Muscle of leg (tissue), 11 donors: ENCODE data around the gene OCA2. TPM values are rescaled to one million over a fixed set of nuclear protein-coding genes. Genes with fewer than 3 reads are reported as not detected.
"Not testable (repeated sequence)": the region's sequence is repeated elsewhere in the genome, so short reads cannot be mapped to it uniquely, and the experiment has no call there.

ENCODE experiments used
- DNase-seq: peaks from one replicate; pipeline ENCODE4 v3.0.0; 2013
- H3K27ac ChIP-seq: one replicate; pipeline ENCODE4 v1.5.1; 2013; ENCODE audit warnings: mild to moderate bottlenecking, low read length, control low read depth
- H3K27me3 ChIP-seq: one replicate; pipeline ENCODE4 v1.6.1; 2013; ENCODE audit warnings: low read length; ENCODE audit not compliant: control insufficient read depth, insufficient read depth
- H3K36me3 ChIP-seq: one replicate; pipeline ENCODE4 v1.6.1; 2013; ENCODE audit warnings: low read length; ENCODE audit not compliant: control insufficient read depth, insufficient read depth
- H3K4me1 ChIP-seq: one replicate; pipeline ENCODE4 v1.6.1; 2013; ENCODE audit warnings: low read length; ENCODE audit not compliant: control insufficient read depth, insufficient read depth
- H3K4me3 ChIP-seq: one replicate; pipeline ENCODE4 v1.5.1; 2013; ENCODE audit warnings: low read length, control low read depth
- H3K9me3 ChIP-seq: replicated peaks from 2 replicates; pipeline ENCODE4 v1.6.1; 2013; ENCODE audit warnings: low read depth, low read length; ENCODE audit not compliant: control insufficient read depth
- WGBS: methylation state at CpG from one replicate; pipeline ENCODE4 v1.1.5; 2013; ENCODE audit warnings: missing lambda C conversion rate; ENCODE audit not compliant: insufficient coverage; 5-methylcytosine and 5-hydroxymethylcytosine counted together
- polyA plus RNA-seq, 8 donors: library from polyadenylated mRNA; unstranded; fragments of 120-200 nt; gene quantifications; one replicate each; pipeline versions ENCODE4 v1.2.1 to v1.2.3, GENCODE V29; 2013; ENCODE audit warnings: inconsistent platforms in 1 of 8, low replicate concordance in 1 of 8; ENCODE audit not compliant: insufficient read length in 8 of 8, insufficient read depth in 1 of 8
- total RNA-seq: library from RNA; stranded (reverse); fragments of 120-200 nt; gene quantifications from one replicate; pipeline ENCODE4 v1.2.4, GENCODE V29; 2013

OCA2 gene
- total and polyA plus RNA-seq, 9 donors, result 1.9 to 5.3 (median 3.6) TPM

DNA sequence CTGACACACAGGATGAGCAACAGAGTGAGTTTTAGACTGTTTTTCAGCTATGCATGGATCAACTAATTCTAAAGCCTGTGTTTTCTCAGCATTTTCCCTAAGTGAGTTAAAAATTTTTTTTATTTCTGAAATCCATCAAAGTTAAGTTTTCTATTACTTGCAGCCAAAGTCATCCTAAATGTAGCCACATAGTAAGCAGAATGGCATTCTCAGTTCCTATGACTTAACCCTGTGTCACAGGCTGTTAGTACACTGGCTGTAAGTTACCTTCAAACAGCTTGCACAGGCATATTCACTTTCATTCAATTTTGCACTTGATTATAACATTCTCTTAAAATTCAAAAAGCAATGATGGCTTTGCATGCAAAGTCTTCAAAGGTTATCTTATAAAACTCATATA is 368.2 kb downstream of the OCA2 start:
- peaks cover 2% of the 10 kb centered on the region for H3K27me3 ChIP-seq
- no peaks in the 10 kb centered on the region for H3K36me3 ChIP-seq
- peaks cover 6% of the 10 kb centered on the region for H3K9me3 ChIP-seq
- peaks cover 10% of the 10 kb centered on the region for H3K4me1 ChIP-seq
- no peak for DNase-seq
- no peak overlapping the region for H3K4me3 ChIP-seq
- H3K27ac ChIP-seq, result no peak overlapping the region

DNA sequence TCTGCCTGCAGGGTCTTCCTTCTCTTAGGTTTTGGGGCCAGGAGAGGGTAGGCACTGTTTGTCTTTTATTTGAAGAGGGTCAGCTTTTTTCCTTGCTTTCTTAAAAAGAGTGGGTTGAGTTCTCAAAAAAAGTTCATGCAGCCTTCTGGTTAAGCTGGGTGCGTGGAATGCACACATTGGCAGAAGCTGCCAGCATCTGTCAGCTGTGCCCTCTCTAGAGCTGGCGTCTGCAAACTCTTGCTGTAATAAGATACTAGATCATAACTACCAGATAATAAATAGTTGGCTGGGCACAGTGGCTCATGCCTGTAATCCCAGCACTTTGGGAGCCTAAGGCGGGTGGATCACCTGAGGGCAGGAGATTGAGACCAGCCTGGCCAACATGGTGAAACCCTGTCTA is 373.4 kb downstream of the OCA2 start:
- DNase-seq, result peak; percentile 72
- Histone ChIP-seq H3K9me3 (no peaks in the 10 kb centered on the region), H3K4me3 (no peak overlapping the region), H3K4me1 (peaks cover 23% of the 10 kb centered on the region), H3K36me3 (no peaks in the 10 kb centered on the region), H3K27me3 (peaks cover 2% of the 10 kb centered on the region), H3K27ac (no peak overlapping the region)
- WGBS, result 67% methylated on average over 1 of the region's 3 CpGs

DNA sequence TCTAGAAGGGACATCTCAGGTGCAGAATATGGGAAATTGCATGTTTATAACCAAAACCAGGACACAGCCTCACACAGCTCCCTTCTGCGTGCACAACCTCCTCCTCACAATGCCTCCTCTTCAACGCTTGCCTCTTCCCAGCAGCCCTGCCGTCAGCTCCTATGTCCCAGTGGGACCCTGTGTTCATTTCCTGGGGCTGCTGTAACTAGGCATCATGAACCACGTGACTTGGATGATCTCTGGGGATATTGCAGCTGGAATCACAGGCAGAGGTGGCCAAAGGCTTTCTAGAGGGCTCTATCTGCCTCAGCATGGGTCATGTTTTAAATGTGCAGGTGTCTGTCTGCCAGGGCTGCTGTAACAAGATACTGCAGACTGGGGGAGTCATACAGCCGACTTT is 375.3 kb downstream of the OCA2 start:
- Histone ChIP-seq H3K36me3 (no peaks in the 10 kb centered on the region), H3K4me1 (peaks cover 23% of the 10 kb centered on the region), H3K4me3 (no peak overlapping the region), H3K27me3 (peaks cover 2% of the 10 kb centered on the region), H3K27ac (no peak overlapping the region), H3K9me3 (no peaks in the 10 kb centered on the region)
- peak; percentile 53 for DNase-seq
- 11% methylated on average over 1 of the region's 5 CpGs for WGBS

DNA sequence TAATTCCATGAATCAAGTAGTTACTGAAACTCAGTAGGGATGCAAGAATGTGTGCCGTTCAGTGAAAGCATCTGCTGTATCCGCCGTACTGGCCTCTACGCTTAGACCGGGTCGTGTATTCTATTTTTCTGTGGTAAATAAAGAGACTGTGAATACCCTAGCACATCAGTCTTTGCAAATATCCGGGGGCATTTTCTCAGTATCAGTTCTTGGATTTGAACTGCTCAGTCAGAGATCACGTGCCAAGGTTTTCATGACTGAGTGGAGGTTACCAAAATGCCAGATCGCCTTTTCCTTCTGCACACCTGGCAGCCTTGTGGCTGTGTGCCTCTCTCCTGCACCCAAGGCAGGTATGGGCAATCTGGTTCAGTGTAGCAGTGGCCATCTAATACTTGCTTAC is 377.0 kb downstream of the OCA2 start:
- Histone ChIP-seq H3K4me1 (peaks cover 23% of the 10 kb centered on the region), H3K27me3 (no peaks in the 10 kb centered on the region), H3K4me3 (no peak overlapping the region), H3K27ac (no peak overlapping the region), H3K36me3 (no peaks in the 10 kb centered on the region), H3K9me3 (no peaks in the 10 kb centered on the region)
- 77% methylated on average over 6 of the region's 9 CpGs for WGBS
- no peak for DNase-seq

DNA sequence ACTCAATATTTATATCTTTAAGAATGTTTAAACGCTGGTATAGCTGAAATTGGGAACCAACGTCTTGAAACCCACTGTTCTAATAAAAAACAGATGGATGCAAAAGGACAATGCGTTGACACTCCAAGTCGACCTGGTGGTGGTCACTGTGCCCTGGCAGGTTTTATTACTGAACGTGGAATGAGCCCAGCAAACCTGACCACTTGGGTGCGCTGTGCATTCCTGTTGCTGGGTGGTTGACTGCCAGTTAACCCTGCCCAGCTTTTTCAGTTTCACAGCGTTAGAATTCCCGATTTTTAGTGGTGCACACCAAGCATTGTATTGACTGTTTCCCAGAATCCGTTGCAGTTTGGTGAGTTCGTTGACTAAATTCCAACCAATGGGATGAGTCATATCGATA is 384.4 kb downstream of the OCA2 start:
- H3K9me3 ChIP-seq, result peaks cover 2% of the 10 kb centered on the region
- WGBS, result 79% methylated on average over 11 of the region's 11 CpGs

DNA sequence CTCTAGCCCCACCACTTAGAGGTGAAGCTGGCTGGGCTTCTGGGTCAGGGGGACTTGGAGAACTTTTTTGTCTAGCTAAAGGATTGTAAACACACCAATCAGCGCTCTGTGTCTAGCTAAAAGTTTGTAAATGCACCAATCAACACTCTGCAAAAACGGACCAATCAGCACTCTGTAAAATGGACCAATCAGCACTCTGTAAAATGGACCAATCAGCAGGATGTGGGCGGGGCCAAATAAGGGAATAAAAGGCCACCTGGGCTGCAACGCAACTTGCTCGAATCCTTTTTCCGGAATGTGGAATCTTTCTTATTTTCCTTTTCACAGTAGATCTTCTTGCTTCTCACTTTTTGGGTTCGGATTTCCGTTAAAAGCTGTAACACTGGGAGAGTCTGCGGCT is 385.3 kb downstream of the OCA2 start:
- 90% methylated on average over 7 of the region's 9 CpGs for WGBS
- H3K9me3 ChIP-seq, H3K27ac ChIP-seq, H3K4me1 ChIP-seq, DNase-seq, H3K4me3 ChIP-seq, H3K27me3 ChIP-seq, H3K36me3 ChIP-seq: not testable (repeated sequence)

More for the DNA sequence above, 384.4 kb downstream of the OCA2 start:
- H3K36me3 ChIP-seq, result no peaks in the 10 kb centered on the region
- no peak overlapping the region for H3K4me3 ChIP-seq
- H3K27me3 ChIP-seq, result no peaks in the 10 kb centered on the region
- H3K4me1 ChIP-seq, result no peaks in the 10 kb centered on the region
- DNase-seq, result no peak
- no peak overlapping the region for H3K27ac ChIP-seq

DNA sequence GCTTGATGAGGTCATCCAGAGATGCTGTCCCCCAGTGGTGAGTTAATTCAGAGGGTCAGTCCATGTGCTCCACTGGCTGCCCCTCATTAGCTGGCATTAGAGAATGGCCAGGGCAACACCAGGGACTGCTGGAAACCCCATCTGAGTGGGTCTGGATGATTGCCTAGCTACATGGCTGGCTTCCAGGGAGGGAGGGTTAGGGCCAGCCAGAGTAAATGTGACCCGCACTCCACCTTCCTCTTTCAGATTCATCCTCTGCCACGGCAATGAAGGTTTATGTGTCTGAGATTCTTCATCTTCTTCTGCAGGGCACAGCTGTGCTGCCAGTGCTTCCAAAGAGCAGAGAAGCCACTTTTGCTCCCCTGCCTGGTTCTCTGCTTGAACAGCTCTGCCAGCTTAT is 391.9 kb downstream of the OCA2 start:
- peak; percentile 50 for DNase-seq
- no peak overlapping the region for H3K27ac ChIP-seq
- no peaks in the 10 kb centered on the region for H3K27me3 ChIP-seq
- H3K9me3 ChIP-seq, result no peaks in the 10 kb centered on the region
- H3K36me3 ChIP-seq, result no peaks in the 10 kb centered on the region
- peaks cover 21% of the 10 kb centered on the region for H3K4me1 ChIP-seq
- 80% methylated on average over 1 of the region's 2 CpGs for WGBS
- H3K4me3 ChIP-seq, result no peak overlapping the region

DNA sequence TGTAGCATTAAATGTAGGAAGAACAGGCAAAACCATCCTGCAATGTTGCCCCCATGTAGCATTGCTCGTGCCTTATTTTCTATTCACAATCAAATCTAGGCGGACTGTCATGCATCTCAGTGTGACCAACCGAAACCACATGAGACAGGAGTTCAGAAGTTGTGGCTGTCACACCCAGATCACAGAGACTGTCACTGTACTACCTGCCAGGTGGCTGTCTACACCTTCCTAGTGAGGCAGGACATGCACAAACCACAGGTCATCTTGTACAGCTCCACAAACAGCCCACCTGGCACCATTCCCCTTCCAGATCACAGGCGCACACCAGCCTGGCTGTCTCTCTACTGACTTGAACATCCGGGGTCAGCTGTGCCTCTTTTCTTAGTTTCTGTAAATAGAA is 392.8 kb downstream of the OCA2 start:
- Histone ChIP-seq H3K27me3 (no peaks in the 10 kb centered on the region), H3K4me1 (peaks cover 30% of the 10 kb centered on the region), H3K36me3 (no peaks in the 10 kb centered on the region), H3K9me3 (no peaks in the 10 kb centered on the region), H3K4me3 (no peak overlapping the region), H3K27ac (no peak overlapping the region)
- WGBS, result 100% methylated on average over 3 of the region's 5 CpGs
- DNase-seq, result no peak

DNA sequence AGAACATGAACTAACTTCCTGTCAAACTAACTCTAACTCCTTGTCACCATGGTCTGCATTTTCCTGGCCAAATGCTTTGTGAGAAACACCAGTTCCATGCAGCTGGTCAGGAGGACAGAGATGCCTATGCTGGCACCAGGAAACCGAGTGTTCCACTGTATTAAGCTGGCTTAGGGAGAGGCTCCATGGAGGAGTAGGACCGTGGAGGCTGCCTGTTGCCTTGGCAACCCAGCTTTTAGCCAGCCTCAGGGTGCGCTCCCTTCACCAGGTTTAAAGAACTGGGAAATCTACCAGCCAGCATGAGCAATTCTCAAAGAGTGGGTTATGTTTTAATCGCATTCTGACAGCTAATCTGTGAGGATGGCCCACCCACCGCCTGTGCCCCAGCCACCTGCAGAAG is 394.1 kb downstream of the OCA2 start:
- DNase-seq, result peak; percentile 46
- H3K4me1 ChIP-seq, result peaks cover 30% of the 10 kb centered on the region
- H3K27ac ChIP-seq, result no peak overlapping the region
- H3K4me3 ChIP-seq, result no peak overlapping the region
- H3K27me3 ChIP-seq, result no peaks in the 10 kb centered on the region
- no peaks in the 10 kb centered on the region for H3K36me3 ChIP-seq
- no peaks in the 10 kb centered on the region for H3K9me3 ChIP-seq
- WGBS, result 48% methylated on average over 4 of the region's 5 CpGs
